OCI-LY1 (cell line): ENCODE measurements around the gene MAML2.

Experiments
- H2AFZ ChIP-seq: fragments of 200-600 bp; sonication (generic), shearing (Covaris generic); 2 replicates; pipeline ENCODE4 v1.6.0; 2014; ENCODE audit warnings: antibody characterized with exemption, mild to moderate bottlenecking, low read length
- H3F3A ChIP-seq: fragments of 200-600 bp; sonication (generic), shearing (Covaris generic); 2 replicates; pipeline ENCODE4 v1.6.0; 2014; ENCODE audit warnings: mild to moderate bottlenecking, antibody characterized with exemption, low read length, moderate library complexity; ENCODE audit not compliant: insufficient read depth
- H3K27ac ChIP-seq: fragments of 200-600 bp; sonication (generic); 2 replicates; pipeline ENCODE4 v1.5.1; 2014; ENCODE audit warnings: low read length, mixed run types, mild to moderate bottlenecking, low read depth; ENCODE audit not compliant: poor library complexity, severe bottlenecking
- H3K27me3 ChIP-seq: fragments of 200-600 bp; sonication (generic); 2 replicates; pipeline ENCODE4 v1.6.0; 2014; ENCODE audit warnings: antibody characterized with exemption, mild to moderate bottlenecking, low read length, moderate library complexity; ENCODE audit not compliant: insufficient read depth
- H3K36me3 ChIP-seq: fragments of 200-600 bp; sonication (generic); 2 replicates; pipeline ENCODE4 v1.6.1; 2014; ENCODE audit warnings: mild to moderate bottlenecking, antibody characterized with exemption, low read length, moderate library complexity, mixed read lengths; ENCODE audit not compliant: insufficient read depth
- H3K4me1 ChIP-seq: fragments of 200-600 bp; sonication (generic); 2 replicates; pipeline ENCODE4 v1.5.1; 2014; ENCODE audit warnings: mild to moderate bottlenecking, low read length, moderate library complexity; ENCODE audit not compliant: insufficient read depth, severe bottlenecking
- H3K4me2 ChIP-seq: fragments of 200-600 bp; sonication (generic), shearing (Covaris generic); 2 replicates; pipeline ENCODE4 v1.6.1; 2014; ENCODE audit warnings: low read length
- H3K4me3 ChIP-seq: fragments of 200-600 bp; sonication (generic); 2 replicates; pipeline ENCODE4 v1.5.1; 2014; ENCODE audit warnings: low read length, low read depth, mild to moderate bottlenecking, mixed read lengths; ENCODE audit not compliant: poor library complexity, severe bottlenecking
- H3K79me2 ChIP-seq: fragments of 200-600 bp; shearing (Covaris generic); 2 replicates; pipeline ENCODE4 v1.6.1; 2016; ENCODE audit warnings: mixed run types, low read length, mixed read lengths; ENCODE audit not compliant: insufficient read depth
- H3K9ac ChIP-seq: fragments of 200-600 bp; sonication (generic), shearing (Covaris generic); 2 replicates; pipeline ENCODE4 v1.6.1; 2014; ENCODE audit warnings: mild to moderate bottlenecking, low read length, mixed read lengths
- H3K9me2 ChIP-seq: fragments of 200-600 bp; sonication (generic), shearing (Covaris generic); 2 replicates; pipeline ENCODE4 v1.6.1; 2014; ENCODE audit warnings: low read depth, mild to moderate bottlenecking, low read length, mixed read lengths
- H3K9me3 ChIP-seq: fragments of 200-600 bp; shearing (Covaris generic); 2 replicates; pipeline ENCODE4 v1.6.1; 2014; ENCODE audit warnings: low read length, mixed read lengths
- H4K20me1 ChIP-seq: fragments of 200-600 bp; sonication (generic), shearing (Covaris generic); 2 replicates; pipeline ENCODE4 v1.6.0; 2016; ENCODE audit warnings: mild to moderate bottlenecking, low read length; ENCODE audit not compliant: insufficient read depth
- EZH2 ChIP-seq: fragments of 200-600 bp; sonication (generic), shearing (Covaris generic); IDR thresholded peaks from 2 replicates; pipeline ENCODE4 v1.8.0; 2017; ENCODE audit warnings: borderline replicate concordance, mixed run types, mild to moderate bottlenecking, antibody characterized with exemption, low read length, moderate library complexity, mixed read lengths
- TF ChIP-seq, protein P1 (sequence below): fragments of 200-600 bp; sonication (generic), shearing (Covaris generic); IDR thresholded peaks from 2 replicates; pipeline ENCODE4 v1.5.1; 2017; ENCODE audit warnings: mild to moderate bottlenecking, antibody characterized with exemption, low read length, moderate library complexity, mixed read lengths

Gene MAML2

GRCh38 chr11:96146765-96147164 lies 196.2 kb downstream of the MAML2 start:
- Histone ChIP-seq H3K9me2 (no peaks in the 10 kb centered on the region), H3K79me2 (no peaks in the 10 kb centered on the region), H2AFZ (no peak overlapping the region), H4K20me1 (no peaks in the 10 kb centered on the region), H3K27me3 (no peaks in the 10 kb centered on the region), H3K27ac (no peak overlapping the region), H3K4me2 (no peak overlapping the region), H3K9me3 (no peaks in the 10 kb centered on the region), H3K36me3 (no peaks in the 10 kb centered on the region), H3K9ac (no peak overlapping the region), H3K4me3 (no peak overlapping the region), H3F3A (no peaks in the 10 kb centered on the region), H3K4me1 (no peaks in the 10 kb centered on the region)
- TF ChIP-seq, protein P1, sequence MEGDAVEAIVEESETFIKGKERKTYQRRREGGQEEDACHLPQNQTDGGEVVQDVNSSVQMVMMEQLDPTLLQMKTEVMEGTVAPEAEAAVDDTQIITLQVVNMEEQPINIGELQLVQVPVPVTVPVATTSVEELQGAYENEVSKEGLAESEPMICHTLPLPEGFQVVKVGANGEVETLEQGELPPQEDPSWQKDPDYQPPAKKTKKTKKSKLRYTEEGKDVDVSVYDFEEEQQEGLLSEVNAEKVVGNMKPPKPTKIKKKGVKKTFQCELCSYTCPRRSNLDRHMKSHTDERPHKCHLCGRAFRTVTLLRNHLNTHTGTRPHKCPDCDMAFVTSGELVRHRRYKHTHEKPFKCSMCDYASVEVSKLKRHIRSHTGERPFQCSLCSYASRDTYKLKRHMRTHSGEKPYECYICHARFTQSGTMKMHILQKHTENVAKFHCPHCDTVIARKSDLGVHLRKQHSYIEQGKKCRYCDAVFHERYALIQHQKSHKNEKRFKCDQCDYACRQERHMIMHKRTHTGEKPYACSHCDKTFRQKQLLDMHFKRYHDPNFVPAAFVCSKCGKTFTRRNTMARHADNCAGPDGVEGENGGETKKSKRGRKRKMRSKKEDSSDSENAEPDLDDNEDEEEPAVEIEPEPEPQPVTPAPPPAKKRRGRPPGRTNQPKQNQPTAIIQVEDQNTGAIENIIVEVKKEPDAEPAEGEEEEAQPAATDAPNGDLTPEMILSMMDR, result no peak
- TF ChIP-seq EZH2, result no peak

- TF ChIP-seq, protein P1, result no peak
- TF ChIP-seq EZH2, result no peak
- no peaks in the 10 kb centered on the region for H4K20me1 ChIP-seq
- no peaks in the 10 kb centered on the region for H3K27me3 ChIP-seq
- no peaks in the 10 kb centered on the region for H3K79me2 ChIP-seq
- H3K9me2 ChIP-seq, result no peaks in the 10 kb centered on the region
- H3K9ac ChIP-seq, result no peak overlapping the region
- H3K27ac ChIP-seq, result no peak overlapping the region
- no peaks in the 10 kb centered on the region for H3K9me3 ChIP-seq
- H3F3A ChIP-seq, result no peaks in the 10 kb centered on the region
- H2AFZ ChIP-seq, result no peak overlapping the region
- no peak overlapping the region for H3K4me3 ChIP-seq
- no peaks in the 10 kb centered on the region for H3K4me1 ChIP-seq
- H3K36me3 ChIP-seq, result no peaks in the 10 kb centered on the region
- no peak overlapping the region for H3K4me2 ChIP-seq
Observed at GRCh38 chr11:96145163-96145585, 197.8 kb downstream of the MAML2 start.

DNA sequence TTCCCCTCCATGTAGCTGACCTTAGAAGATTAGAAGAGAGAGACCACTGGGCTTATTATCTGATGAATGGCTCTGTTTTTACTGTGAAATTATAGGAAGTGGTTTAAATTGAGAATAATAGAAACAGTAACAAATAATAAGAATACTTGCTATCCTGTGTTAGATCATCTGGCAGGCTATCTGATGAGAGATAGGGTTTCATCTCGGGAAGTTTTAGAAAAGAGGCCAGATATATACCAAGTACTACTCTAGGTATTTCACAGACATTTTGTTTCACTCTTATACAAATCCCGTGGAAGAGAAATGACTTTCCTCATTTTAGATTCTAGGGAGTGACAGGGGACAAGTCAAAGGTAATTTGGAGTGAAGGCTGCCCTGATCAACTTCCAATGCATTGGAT lies 198.4 kb downstream of the MAML2 start:
- TF ChIP-seq, protein P1, result no peak
- no peak overlapping the region for H2AFZ ChIP-seq
- H3K4me3 ChIP-seq, result no peak overlapping the region
- no peaks in the 10 kb centered on the region for H3K4me1 ChIP-seq
- no peak overlapping the region for H3K4me2 ChIP-seq
- no peak overlapping the region for H3K27ac ChIP-seq
- H3K9me3 ChIP-seq, result no peaks in the 10 kb centered on the region
- H3K9ac ChIP-seq, result no peak overlapping the region
- no peaks in the 10 kb centered on the region for H3K79me2 ChIP-seq
- no peaks in the 10 kb centered on the region for H3F3A ChIP-seq
- H3K36me3 ChIP-seq, result no peaks in the 10 kb centered on the region
- no peaks in the 10 kb centered on the region for H3K9me2 ChIP-seq
- H4K20me1 ChIP-seq, result no peaks in the 10 kb centered on the region
- no peaks in the 10 kb centered on the region for H3K27me3 ChIP-seq
